ENCODE results near the gene ROBO2.

Gene ROBO2

DNA sequence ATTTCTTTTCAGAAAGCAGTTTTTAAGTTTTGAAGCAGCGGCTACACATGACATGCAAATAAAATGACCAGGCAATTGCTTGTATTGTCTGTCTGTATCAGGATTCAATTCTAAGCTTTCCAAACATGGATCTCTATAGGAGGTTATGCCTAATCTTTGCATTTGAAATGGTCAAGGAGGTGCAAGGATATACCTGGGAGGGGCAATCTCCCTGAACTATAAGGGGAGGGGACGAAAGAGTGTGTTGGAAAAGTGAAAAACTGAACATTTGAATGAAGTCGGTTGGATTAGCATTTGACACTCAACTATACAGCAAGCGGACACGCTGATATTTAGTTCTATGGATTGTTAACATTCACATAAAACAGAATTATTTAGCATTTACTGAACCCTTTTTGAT, 11.7 kb downstream of the ROBO2 start:
- DNase-seq (ENCODE audit: low read depth) = no peak
- no peak overlapping the region for H3K4me3 ChIP-seq (ENCODE audit: low read length)
- no peak for TF ChIP-seq CTCF (conservative IDR thresholded peaks at IDR 0.05; ENCODE audit: low read length)

DNA sequence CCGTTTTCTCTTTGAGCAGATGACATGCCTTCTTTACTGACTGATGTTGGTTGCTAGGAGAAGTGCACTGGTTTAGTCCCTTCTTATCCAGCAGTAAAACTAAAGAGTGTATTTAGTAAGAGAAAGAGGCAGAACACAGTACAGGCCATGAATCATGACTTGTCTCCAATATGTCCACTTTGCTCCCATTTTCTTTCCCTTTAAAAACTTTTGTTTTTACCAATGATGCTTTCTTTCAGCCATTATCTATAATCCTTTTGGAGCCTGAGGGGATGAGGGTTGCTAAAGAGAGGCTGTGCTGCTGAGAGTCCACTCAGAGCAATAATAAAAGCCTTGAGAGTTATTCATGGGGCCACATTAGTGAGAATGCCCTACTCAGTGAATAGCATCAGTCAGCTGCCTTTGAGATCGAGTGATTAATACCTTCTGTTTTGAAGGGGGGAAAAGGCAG, 12.2 kb downstream of the ROBO2 start:
- TF ChIP-seq CTCF (conservative IDR thresholded peaks at IDR 0.05; ENCODE audit: low read length) = no peak
- no peak for DNase-seq (ENCODE audit: low read depth)
- no peak overlapping the region for H3K4me3 ChIP-seq (ENCODE audit: low read length)

DNA sequence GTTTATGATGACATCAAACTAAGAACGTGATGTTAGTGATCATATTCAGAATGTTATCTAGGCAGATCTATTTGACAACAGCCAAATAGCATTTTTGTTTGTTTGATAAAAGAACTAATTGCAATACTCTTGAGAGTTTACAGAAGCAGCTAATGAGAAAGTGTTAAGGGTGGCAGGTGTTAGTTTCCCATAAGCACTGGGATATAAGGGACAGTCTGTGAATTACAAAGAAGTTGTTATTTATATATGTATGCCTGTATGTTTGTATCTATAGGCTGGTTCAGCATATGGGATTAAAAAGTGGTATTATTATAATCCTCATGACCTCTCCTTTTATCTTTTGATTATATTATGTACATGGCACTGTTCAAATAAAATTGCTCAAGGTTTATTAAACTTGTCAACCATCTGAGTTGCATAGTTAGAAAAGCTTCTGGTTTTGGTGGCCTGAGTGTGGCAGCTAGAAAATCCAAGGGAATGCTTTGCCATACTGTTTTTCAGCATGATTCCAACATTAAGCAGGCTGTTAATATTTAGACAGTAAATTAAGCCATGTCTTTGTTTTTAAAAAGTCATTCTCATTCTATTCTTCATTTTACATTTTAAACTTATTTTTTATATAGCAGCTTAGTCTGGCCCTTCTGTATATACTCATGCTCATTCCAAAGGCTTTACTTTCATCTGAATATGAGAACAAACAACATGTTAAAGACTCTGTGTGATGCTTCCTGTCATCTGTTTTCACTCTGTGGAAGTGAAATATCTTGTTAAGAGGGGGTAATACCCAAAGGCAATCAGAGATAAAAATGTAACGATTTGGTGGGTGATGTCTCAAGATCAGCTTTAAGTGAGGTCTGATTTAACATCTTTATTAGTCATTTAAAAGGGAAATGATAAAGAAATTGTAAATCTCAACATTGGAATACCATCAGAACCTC, 13.1 kb downstream of the ROBO2 start:
- no peak for TF ChIP-seq CTCF (conservative IDR thresholded peaks at IDR 0.05; ENCODE audit: low read length)
- H3K4me3 ChIP-seq (ENCODE audit: low read length) = no peak overlapping the region
- DNase-seq (ENCODE audit: low read depth) = no peak

DNA sequence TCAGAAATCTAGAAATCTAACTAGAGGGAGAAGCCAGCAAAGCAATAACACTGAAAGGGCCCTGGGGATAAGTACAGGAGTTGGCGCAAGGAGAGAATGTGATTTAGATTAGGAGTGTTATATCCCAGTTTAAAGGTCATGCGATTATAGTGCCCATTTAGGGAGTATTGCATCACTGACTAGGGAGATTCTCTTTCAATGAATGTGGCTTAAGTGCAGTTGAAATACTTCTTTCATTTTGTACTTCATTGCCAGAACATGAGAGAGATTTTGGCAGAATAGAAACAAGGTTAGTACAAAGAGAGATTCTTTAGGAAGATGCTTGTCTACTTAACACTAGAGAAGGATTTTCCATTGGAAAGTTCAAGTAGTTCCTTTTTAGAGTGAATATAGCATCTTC, 13.9 kb downstream of the ROBO2 start:
- DNase-seq (ENCODE audit: low read depth) = no peak
- no peak for TF ChIP-seq CTCF (conservative IDR thresholded peaks at IDR 0.05; ENCODE audit: low read length)
- no peak overlapping the region for H3K4me3 ChIP-seq (ENCODE audit: low read length)

DNA sequence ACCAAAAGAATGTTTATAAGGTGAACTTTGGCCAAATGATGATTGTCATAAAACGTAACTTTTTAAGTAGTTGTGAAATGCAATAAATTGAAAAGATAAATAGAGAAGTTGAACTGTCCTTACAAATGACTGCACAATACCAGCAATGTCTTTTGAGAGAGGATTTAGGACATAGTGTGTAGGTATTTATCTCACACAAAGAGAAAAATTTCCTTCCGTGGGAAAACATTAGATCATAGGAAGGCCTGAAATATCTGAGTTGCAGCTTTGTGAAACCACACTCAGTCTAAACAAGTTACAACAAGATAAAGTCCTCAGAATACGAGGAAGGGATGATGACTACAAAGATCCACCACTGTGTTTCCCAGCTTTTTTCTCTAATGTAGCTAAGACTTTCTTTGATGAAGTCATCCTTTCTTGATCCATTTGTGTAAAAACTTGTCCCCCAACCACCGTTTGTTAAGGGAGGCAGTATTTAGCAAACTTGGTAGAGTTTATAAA, 16.0 kb downstream of the ROBO2 start:
- no peak for DNase-seq (ENCODE audit: low read depth)
- no peak for TF ChIP-seq CTCF (conservative IDR thresholded peaks at IDR 0.05; ENCODE audit: low read length)
- H3K4me3 ChIP-seq (ENCODE audit: low read length) = no peak overlapping the region

DNA sequence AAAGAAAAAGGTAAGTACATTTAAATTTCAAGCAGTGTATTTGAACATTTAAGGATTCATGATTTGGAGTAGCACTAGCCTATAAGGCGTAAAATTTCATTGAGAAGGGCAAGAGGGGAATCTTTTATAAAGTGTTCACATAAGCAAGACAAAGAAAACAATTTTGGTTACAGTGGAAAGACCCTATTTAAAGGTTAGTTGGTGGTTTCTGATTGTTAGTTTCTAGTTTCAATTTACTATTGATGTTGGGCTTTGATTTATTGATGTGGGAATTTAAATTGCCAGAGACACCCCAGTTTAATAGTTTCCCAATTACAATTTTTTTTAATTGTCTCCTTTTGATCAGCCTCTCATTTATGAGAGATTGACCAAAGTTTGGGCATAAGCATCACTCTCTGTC, 19.5 kb downstream of the ROBO2 start:
- no peak for TF ChIP-seq CTCF (conservative IDR thresholded peaks at IDR 0.05; ENCODE audit: low read length)
- no peak for DNase-seq (ENCODE audit: low read depth)
- H3K4me3 ChIP-seq (ENCODE audit: low read length) = no peak overlapping the region

- no peak for TF ChIP-seq CTCF (conservative IDR thresholded peaks at IDR 0.05; ENCODE audit: low read length)
- DNase-seq (ENCODE audit: low read depth) = no peak
- H3K4me3 ChIP-seq (ENCODE audit: low read length) = no peak overlapping the region
Observed at GRCh38 chr3:77063423-77063822, 23.5 kb downstream of the ROBO2 start.

Data from AG10803 (cell line).